ENCODE results near the gene ATF6. TPM values are rescaled to one million over a fixed set of nuclear protein-coding genes. Genes with fewer than 3 reads are reported as not detected.
A peak's percentile ranks its signal among the peaks of the same experiment; 100 is the strongest.

Gene ATF6
- total RNA-seq, 1 donor, result 28.6 TPM

GRCh38 chr1:161907265-161907664 is 141.1 kb downstream of the ATF6 start:
- H3K27ac ChIP-seq (ENCODE audit: low read depth, low read length), result no peak overlapping the region
- no peaks in the 10 kb centered on the region for H3K27me3 ChIP-seq (ENCODE audit: insufficient read depth, low read length)
- H3K36me3 ChIP-seq (ENCODE audit: insufficient read depth, low read length), result no peaks in the 10 kb centered on the region
- peaks cover 24% of the 10 kb centered on the region for H3K4me1 ChIP-seq (ENCODE audit: insufficient read depth, low read length)
- no peak overlapping the region for H3K4me2 ChIP-seq (ENCODE audit: insufficient read depth, low read length)
- DNase-seq (ENCODE audit: insufficient read length, low spot score, missing footprints), result no peak
- no peaks in the 10 kb centered on the region for H3K79me2 ChIP-seq (ENCODE audit: insufficient read depth, low read length)
- H3K4me3 ChIP-seq (ENCODE audit: insufficient read depth, low read length), result no peak overlapping the region
- H4K20me1 ChIP-seq (ENCODE audit: insufficient read depth, low read length), result no peaks in the 10 kb centered on the region
- H3K9me3 ChIP-seq (ENCODE audit: low read depth, low read length), result no peaks in the 10 kb centered on the region
- no peak for TF ChIP-seq CTCF (IDR thresholded peaks at IDR 0.05; ENCODE audit: extremely low read depth, low read depth, low read length)
- no peak overlapping the region for H2AFZ ChIP-seq (ENCODE audit: low read length)

DNA sequence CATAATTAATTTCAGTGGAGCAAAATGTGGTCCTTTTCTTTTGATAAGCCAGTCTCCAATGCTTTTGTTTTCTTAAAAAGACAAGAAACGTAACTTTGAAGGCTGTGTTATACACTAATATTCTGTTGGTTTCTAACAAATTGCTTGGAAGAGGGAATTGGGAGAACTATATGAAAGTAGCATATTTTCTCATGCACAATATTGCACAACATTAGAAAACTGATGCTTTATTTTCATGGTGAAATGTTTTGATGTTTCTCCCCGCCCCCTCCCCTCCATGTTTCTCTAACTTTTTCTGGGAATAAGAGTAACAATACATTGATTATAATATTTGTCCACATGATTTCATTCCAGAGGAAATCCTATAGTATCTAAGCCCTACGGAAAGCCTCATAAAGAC is 142.1 kb downstream of the ATF6 start:
- Histone ChIP-seq H2AFZ (ENCODE audit: low read length) (no peak overlapping the region), H4K20me1 (ENCODE audit: insufficient read depth, low read length) (no peaks in the 10 kb centered on the region), H3K27ac (ENCODE audit: low read depth, low read length) (no peak overlapping the region), H3K4me3 (ENCODE audit: insufficient read depth, low read length) (no peak overlapping the region), H3K27me3 (ENCODE audit: insufficient read depth, low read length) (no peaks in the 10 kb centered on the region), H3K4me2 (ENCODE audit: insufficient read depth, low read length) (no peak overlapping the region), H3K36me3 (ENCODE audit: insufficient read depth, low read length) (peaks cover 3% of the 10 kb centered on the region), H3K4me1 (ENCODE audit: insufficient read depth, low read length) (peaks cover 29% of the 10 kb centered on the region), H3K9me3 (ENCODE audit: low read depth, low read length) (no peaks in the 10 kb centered on the region), H3K79me2 (ENCODE audit: insufficient read depth, low read length) (no peaks in the 10 kb centered on the region)
- TF ChIP-seq CTCF (IDR thresholded peaks at IDR 0.05; ENCODE audit: extremely low read depth, low read depth, low read length), result no peak
- DNase-seq (ENCODE audit: insufficient read length, low spot score, missing footprints), result no peak

GRCh38 chr1:161910604-161911003 is 144.5 kb downstream of the ATF6 start:
- peaks cover 50% of the 10 kb centered on the region for H3K4me1 ChIP-seq (ENCODE audit: insufficient read depth, low read length)
- no peaks in the 10 kb centered on the region for H3K9me3 ChIP-seq (ENCODE audit: low read depth, low read length)
- H4K20me1 ChIP-seq (ENCODE audit: insufficient read depth, low read length), result no peaks in the 10 kb centered on the region
- H3K36me3 ChIP-seq (ENCODE audit: insufficient read depth, low read length), result peaks cover 3% of the 10 kb centered on the region
- peak overlapping the region; percentile 4 for H3K4me2 ChIP-seq (ENCODE audit: insufficient read depth, low read length)
- no peak for DNase-seq (ENCODE audit: insufficient read length, low spot score, missing footprints)
- peak overlapping the region; percentile 87 for H3K27ac ChIP-seq (ENCODE audit: low read depth, low read length)
- H3K4me3 ChIP-seq (ENCODE audit: insufficient read depth, low read length), result no peak overlapping the region
- H3K27me3 ChIP-seq (ENCODE audit: insufficient read depth, low read length), result no peaks in the 10 kb centered on the region
- no peak for TF ChIP-seq CTCF (IDR thresholded peaks at IDR 0.05; ENCODE audit: extremely low read depth, low read depth, low read length)
- H3K79me2 ChIP-seq (ENCODE audit: insufficient read depth, low read length), result no peaks in the 10 kb centered on the region
- H2AFZ ChIP-seq (ENCODE audit: low read length), result no peak overlapping the region

GRCh38 chr1:161913482-161914140 is 147.5 kb downstream of the ATF6 start:
- peaks cover 50% of the 10 kb centered on the region for H3K4me1 ChIP-seq (ENCODE audit: insufficient read depth, low read length)
- no peak for TF ChIP-seq CTCF (IDR thresholded peaks at IDR 0.05; ENCODE audit: extremely low read depth, low read depth, low read length)
- H4K20me1 ChIP-seq (ENCODE audit: insufficient read depth, low read length), result no peaks in the 10 kb centered on the region
- no peak overlapping the region for H2AFZ ChIP-seq (ENCODE audit: low read length)
- no peaks in the 10 kb centered on the region for H3K79me2 ChIP-seq (ENCODE audit: insufficient read depth, low read length)
- no peak for DNase-seq (ENCODE audit: insufficient read length, low spot score, missing footprints)
- no peaks in the 10 kb centered on the region for H3K9me3 ChIP-seq (ENCODE audit: low read depth, low read length)
- H3K4me3 ChIP-seq (ENCODE audit: insufficient read depth, low read length), result no peak overlapping the region
- no peaks in the 10 kb centered on the region for H3K27me3 ChIP-seq (ENCODE audit: insufficient read depth, low read length)
- peaks cover 3% of the 10 kb centered on the region for H3K36me3 ChIP-seq (ENCODE audit: insufficient read depth, low read length)
- H3K27ac ChIP-seq (ENCODE audit: low read depth, low read length), result peak overlapping the region; percentile 66
- peak overlapping the region; percentile 13 for H3K4me2 ChIP-seq (ENCODE audit: insufficient read depth, low read length)
